WTC11 (cell line): ENCODE results near the gene CYRIA. TPM values are rescaled to one million over a fixed set of nuclear protein-coding genes. Genes with fewer than 3 reads are reported as not detected.

Source experiments
- ATAC-seq: fragments of 200-7000 bp; cut with Tn5 transposase; 2 replicates; pipeline ENCODE4 v1.10.0; 2021; ENCODE audit warnings: mild to moderate bottlenecking, moderate library complexity
- CTCF ChIA-PET: fragments of 300-600 bp; sonication (Branson Sonifier 250); formaldehyde crosslinking; loops from one replicate; lab custom pipeline; 2021; ENCODE audit warnings: antibody characterized with exemption; lab: Charles Lee
- POLR2A ChIA-PET: fragments of 350-600 bp; sonication (Branson Sonifier 250); formaldehyde crosslinking; loops from one replicate; lab custom pipeline; 2021; ENCODE audit warnings: antibody characterized with exemption; lab: Charles Lee
- DNase-seq: peaks from one replicate; pipeline ENCODE4 v3.0.0; 2021; ENCODE audit warnings: low spot score
- H3K27ac Mint-ChIP-seq: 2 replicates; pipeline ENCODE4 v1.8.0; 2021; ENCODE audit warnings: mixed read lengths
- H3K27me3 Mint-ChIP-seq: 2 replicates; pipeline ENCODE4 v1.8.0; 2021; ENCODE audit warnings: low read depth, mild to moderate bottlenecking, moderate library complexity, mixed read lengths
- H3K36me3 Mint-ChIP-seq: 2 replicates; pipeline ENCODE4 v1.8.0; 2021; ENCODE audit warnings: mixed read lengths
- H3K4me1 Mint-ChIP-seq: 2 replicates; pipeline ENCODE4 v1.8.0; 2022; ENCODE audit warnings: mixed read lengths
- H3K4me3 Mint-ChIP-seq: 2 replicates; pipeline ENCODE4 v1.8.0; 2021; ENCODE audit warnings: mild to moderate bottlenecking, moderate library complexity, mixed read lengths
- H3K9me3 Mint-ChIP-seq: 2 replicates; pipeline ENCODE4 v1.8.0; 2021; ENCODE audit warnings: mixed read lengths
- CREB1 ChIP-seq: sonication (generic); formaldehyde crosslinking; IDR thresholded peaks from 2 replicates; pipeline ENCODE4 v1.8.0; 2023; ENCODE audit warnings: mild to moderate bottlenecking, missing genetic modification reagents
- ESRRA ChIP-seq: sonication (generic); formaldehyde crosslinking; IDR thresholded peaks from 2 replicates; pipeline ENCODE4 v1.8.1; 2022; ENCODE audit warnings: mild to moderate bottlenecking, missing genetic modification reagents, borderline replicate concordance
- GRHL2 ChIP-seq: fragments of 250-450 bp; sonication (Bioruptor Pico); IDR thresholded peaks from 2 replicates; pipeline ENCODE4 v1.8.0; 2022; ENCODE audit warnings: mild to moderate bottlenecking, moderate library complexity; ENCODE audit not compliant: insufficient replicate concordance, severe bottlenecking
- HMGA2 ChIP-seq: fragments of 250-450 bp; sonication (Bioruptor Pico); IDR thresholded peaks from 2 replicates; pipeline ENCODE4 v1.4.0; 2021; ENCODE audit warnings: mild to moderate bottlenecking, moderate library complexity
- IRF2 ChIP-seq: sonication (generic); formaldehyde crosslinking; IDR thresholded peaks from 2 replicates; pipeline ENCODE4 v1.8.0; 2022; ENCODE audit warnings: low read depth, missing genetic modification reagents, borderline replicate concordance
- NFATC4 ChIP-seq: fragments of 250-450 bp; sonication (Bioruptor Pico); IDR thresholded peaks from 2 replicates; pipeline ENCODE4 v1.9.0; 2021; ENCODE audit warnings: mild to moderate bottlenecking
- NR3C1 ChIP-seq: sonication (generic); formaldehyde crosslinking; conservative IDR thresholded peaks from 2 replicates; pipeline ENCODE4 v1.8.1; 2023; ENCODE audit warnings: low read depth, mild to moderate bottlenecking, missing genetic modification reagents
- SMAD3 ChIP-seq: sonication (generic); formaldehyde crosslinking; IDR thresholded peaks from 2 replicates; pipeline ENCODE4 v1.8.0; 2022; ENCODE audit warnings: missing genetic modification reagents, mild to moderate bottlenecking, borderline replicate concordance
- SP1 ChIP-seq: sonication (generic); formaldehyde crosslinking; conservative IDR thresholded peaks from 2 replicates; pipeline ENCODE4 v1.8.1; 2022; ENCODE audit warnings: missing genetic modification reagents
- ZNF121 ChIP-seq: sonication (generic); formaldehyde crosslinking; IDR thresholded peaks from 2 replicates; pipeline ENCODE4 v1.8.0; 2023; ENCODE audit warnings: missing genetic modification reagents
- ZNF138 ChIP-seq: sonication (generic); formaldehyde crosslinking; conservative IDR thresholded peaks from 2 replicates; pipeline ENCODE4 v1.8.1; 2022; ENCODE audit warnings: mild to moderate bottlenecking, moderate library complexity, missing genetic modification reagents
- ZNF396 ChIP-seq: fragments of 250-450 bp; sonication (Bioruptor Pico); IDR thresholded peaks from 2 replicates; pipeline ENCODE4 v1.8.0; 2021; ENCODE audit warnings: mild to moderate bottlenecking, moderate library complexity, borderline replicate concordance
- total RNA-seq: library from RNA; stranded (reverse); gene quantifications from 3 replicates; pipeline ENCODE4 v1.2.3, GENCODE V29; 2021
- TF ChIP-seq, protein P1 (sequence below): sonication (generic); formaldehyde crosslinking; IDR thresholded peaks from 2 replicates; pipeline ENCODE4 v1.8.0; 2022; ENCODE audit warnings: mild to moderate bottlenecking, missing genetic modification reagents
- TF ChIP-seq, protein P2 (sequence below): fragments of 250-450 bp; sonication (Bioruptor Pico); IDR thresholded peaks from 2 replicates; pipeline ENCODE4 v1.9.0; 2021; ENCODE audit warnings: mild to moderate bottlenecking
- TF ChIP-seq, protein P3 (sequence below): fragments of 250-450 bp; sonication (Bioruptor Pico); IDR thresholded peaks from 2 replicates; pipeline ENCODE4 v1.9.0; 2021; ENCODE audit warnings: mild to moderate bottlenecking
- TF ChIP-seq, protein P4 (sequence below): sonication (generic); formaldehyde crosslinking; IDR thresholded peaks from 2 replicates; pipeline ENCODE4 v1.8.0; 2022; ENCODE audit warnings: mild to moderate bottlenecking, missing genetic modification reagents
- TF ChIP-seq, protein P5 (sequence below): sonication (generic); formaldehyde crosslinking; IDR thresholded peaks from 2 replicates; pipeline ENCODE4 v1.8.0; 2022; ENCODE audit warnings: mild to moderate bottlenecking, missing genetic modification reagents
- TF ChIP-seq, protein P6 (sequence below): sonication (generic); formaldehyde crosslinking; IDR thresholded peaks from 2 replicates; pipeline ENCODE4 v1.8.1; 2022; ENCODE audit warnings: mild to moderate bottlenecking, moderate library complexity, missing genetic modification reagents
- TF ChIP-seq, protein P7 (sequence below): sonication (generic); formaldehyde crosslinking; IDR thresholded peaks from 2 replicates; pipeline ENCODE4 v1.8.1; 2023; ENCODE audit warnings: mild to moderate bottlenecking, moderate library complexity, missing genetic modification reagents
- TF ChIP-seq, protein P8 (sequence below): sonication (generic); formaldehyde crosslinking; IDR thresholded peaks from 2 replicates; pipeline ENCODE4 v1.8.1; 2023; ENCODE audit warnings: mild to moderate bottlenecking, missing genetic modification reagents, borderline replicate concordance

The CYRIA gene
- total RNA-seq, 1 experiment from 2014 or later, result 8.3 TPM

DNA sequence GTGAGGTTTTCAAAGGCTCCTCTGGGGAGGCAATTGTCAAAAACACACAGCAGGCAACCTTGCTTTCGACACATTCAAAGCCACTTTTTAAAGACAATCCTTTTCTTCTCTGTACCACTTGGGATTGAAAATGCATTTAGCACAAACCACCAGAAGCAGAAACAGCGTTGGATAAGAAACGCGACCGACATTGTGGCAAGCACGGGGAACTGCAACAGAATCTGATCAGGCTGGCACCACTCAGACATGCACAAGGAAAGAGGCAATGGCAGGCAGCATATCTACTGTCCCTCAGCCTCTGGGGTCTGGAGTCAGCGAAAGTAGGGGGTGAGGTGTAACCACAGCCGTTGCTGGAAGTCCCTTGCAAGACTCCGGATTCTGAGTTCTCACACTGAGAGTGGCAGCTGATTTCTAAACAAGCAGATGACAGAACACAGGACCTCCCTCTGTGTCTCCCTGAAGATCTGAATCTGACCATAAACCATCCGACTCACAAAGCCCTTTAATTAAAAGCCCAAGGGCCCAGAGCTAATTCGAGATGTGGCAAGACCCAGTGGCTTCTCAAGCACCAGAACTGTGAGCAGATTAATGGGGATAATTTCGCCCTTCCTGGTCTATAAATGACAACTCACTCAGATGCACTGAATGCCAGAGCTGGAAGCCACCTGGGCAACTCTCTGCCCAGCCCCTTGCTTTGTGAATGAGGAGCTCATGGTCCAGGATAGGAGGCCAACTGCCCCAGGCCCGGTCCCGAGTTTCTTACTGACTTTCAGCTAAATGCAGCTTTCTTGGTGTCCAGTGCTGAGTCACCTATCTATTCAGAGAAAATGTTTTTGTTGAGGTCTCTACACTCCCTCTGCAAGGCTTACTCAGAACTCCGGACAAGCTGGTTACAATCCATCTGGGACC, 29.6 kb downstream of the CYRIA start:
- Mint-ChIP-seq H3K4me3 (no peak overlapping the region), H3K36me3 (peaks cover 5% of the 10 kb centered on the region; the same call in 1 of the 2 replicates), H3K9me3 (peaks cover 10% of the 10 kb centered on the region; the same call in 1 of the 2 replicates), H3K27ac (no peak overlapping the region), H3K4me1 (peaks cover 45% of the 10 kb centered on the region), H3K27me3 (no peaks in the 10 kb centered on the region)
- peak; percentile 40 for ATAC-seq
- ChIA-PET CTCF (no interaction called here), POLR2A (no interaction called here)
- no peak for DNase-seq
- TF ChIP-seq, protein P1, sequence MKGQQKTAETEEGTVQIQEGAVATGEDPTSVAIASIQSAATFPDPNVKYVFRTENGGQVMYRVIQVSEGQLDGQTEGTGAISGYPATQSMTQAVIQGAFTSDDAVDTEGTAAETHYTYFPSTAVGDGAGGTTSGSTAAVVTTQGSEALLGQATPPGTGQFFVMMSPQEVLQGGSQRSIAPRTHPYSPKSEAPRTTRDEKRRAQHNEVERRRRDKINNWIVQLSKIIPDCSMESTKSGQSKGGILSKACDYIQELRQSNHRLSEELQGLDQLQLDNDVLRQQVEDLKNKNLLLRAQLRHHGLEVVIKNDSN (CRISPR knock-in tag), result no peak
- TF ChIP-seq, protein P2, sequence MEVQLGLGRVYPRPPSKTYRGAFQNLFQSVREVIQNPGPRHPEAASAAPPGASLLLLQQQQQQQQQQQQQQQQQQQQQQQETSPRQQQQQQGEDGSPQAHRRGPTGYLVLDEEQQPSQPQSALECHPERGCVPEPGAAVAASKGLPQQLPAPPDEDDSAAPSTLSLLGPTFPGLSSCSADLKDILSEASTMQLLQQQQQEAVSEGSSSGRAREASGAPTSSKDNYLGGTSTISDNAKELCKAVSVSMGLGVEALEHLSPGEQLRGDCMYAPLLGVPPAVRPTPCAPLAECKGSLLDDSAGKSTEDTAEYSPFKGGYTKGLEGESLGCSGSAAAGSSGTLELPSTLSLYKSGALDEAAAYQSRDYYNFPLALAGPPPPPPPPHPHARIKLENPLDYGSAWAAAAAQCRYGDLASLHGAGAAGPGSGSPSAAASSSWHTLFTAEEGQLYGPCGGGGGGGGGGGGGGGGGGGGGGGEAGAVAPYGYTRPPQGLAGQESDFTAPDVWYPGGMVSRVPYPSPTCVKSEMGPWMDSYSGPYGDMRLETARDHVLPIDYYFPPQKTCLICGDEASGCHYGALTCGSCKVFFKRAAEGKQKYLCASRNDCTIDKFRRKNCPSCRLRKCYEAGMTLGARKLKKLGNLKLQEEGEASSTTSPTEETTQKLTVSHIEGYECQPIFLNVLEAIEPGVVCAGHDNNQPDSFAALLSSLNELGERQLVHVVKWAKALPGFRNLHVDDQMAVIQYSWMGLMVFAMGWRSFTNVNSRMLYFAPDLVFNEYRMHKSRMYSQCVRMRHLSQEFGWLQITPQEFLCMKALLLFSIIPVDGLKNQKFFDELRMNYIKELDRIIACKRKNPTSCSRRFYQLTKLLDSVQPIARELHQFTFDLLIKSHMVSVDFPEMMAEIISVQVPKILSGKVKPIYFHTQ (CRISPR knock-in tag), result no peak
- TF ChIP-seq NR3C1 (CRISPR knock-in tag) (no peak), HMGA2 (CRISPR knock-in tag) (no peak), ZNF396 (CRISPR knock-in tag) (no peak), GRHL2 (CRISPR knock-in tag) (no peak), ZNF121 (CRISPR knock-in tag) (no peak), ZNF138 (CRISPR knock-in tag) (no peak), SP1 (no peak), IRF2 (CRISPR knock-in tag) (no peak)
- TF ChIP-seq, protein P3, sequence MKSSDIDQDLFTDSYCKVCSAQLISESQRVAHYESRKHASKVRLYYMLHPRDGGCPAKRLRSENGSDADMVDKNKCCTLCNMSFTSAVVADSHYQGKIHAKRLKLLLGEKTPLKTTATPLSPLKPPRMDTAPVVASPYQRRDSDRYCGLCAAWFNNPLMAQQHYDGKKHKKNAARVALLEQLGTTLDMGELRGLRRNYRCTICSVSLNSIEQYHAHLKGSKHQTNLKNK (CRISPR knock-in tag), result no peak
- TF ChIP-seq, protein P4, sequence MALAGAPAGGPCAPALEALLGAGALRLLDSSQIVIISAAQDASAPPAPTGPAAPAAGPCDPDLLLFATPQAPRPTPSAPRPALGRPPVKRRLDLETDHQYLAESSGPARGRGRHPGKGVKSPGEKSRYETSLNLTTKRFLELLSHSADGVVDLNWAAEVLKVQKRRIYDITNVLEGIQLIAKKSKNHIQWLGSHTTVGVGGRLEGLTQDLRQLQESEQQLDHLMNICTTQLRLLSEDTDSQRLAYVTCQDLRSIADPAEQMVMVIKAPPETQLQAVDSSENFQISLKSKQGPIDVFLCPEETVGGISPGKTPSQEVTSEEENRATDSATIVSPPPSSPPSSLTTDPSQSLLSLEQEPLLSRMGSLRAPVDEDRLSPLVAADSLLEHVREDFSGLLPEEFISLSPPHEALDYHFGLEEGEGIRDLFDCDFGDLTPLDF (CRISPR knock-in tag), result no peak
- TF ChIP-seq, protein P5, sequence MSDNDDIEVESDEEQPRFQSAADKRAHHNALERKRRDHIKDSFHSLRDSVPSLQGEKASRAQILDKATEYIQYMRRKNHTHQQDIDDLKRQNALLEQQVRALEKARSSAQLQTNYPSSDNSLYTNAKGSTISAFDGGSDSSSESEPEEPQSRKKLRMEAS (CRISPR knock-in tag), result no peak

DNA sequence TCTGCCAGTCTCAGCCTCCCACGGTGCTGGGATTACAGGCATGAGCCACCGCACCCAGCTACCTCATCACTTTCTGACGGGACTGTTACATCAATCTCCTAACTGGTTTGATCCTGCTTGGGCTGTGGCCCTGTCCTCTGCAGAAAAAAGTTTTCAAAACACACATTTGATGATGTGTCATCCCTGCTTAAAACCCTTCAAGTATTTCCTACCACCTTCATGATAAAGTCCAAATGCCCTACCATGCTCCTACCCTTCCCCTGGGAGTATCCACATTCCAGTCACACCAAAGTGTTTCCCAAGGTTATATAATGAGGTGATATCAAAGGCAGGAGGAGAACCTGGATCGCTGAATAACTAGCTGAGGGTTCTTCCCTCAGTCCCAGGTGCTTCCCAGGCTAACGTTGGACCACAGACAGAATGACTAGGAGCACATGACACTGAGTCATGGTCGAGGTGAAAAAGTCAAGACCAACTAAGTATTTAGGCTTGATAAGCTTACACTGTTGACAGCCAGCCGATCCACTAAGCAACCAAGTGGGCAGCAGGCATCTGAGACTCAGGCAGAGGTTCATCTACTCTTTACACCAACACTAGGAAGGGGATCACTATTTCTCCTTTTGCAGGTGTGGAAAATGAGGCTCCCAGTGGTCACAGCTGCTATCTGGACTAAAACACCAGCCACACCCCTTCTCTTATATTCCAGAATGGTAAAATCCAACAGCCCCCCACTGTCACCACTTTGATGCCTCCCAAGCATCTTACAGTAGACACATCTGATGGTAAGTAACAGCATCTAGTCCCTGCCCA, 31.8 kb downstream of the CYRIA start:
- H3K4me3 Mint-ChIP-seq, result no peak overlapping the region
- H3K27ac Mint-ChIP-seq, result no peak overlapping the region
- CTCF ChIA-PET, result no interaction called here
- no peak for ATAC-seq
- H3K36me3 Mint-ChIP-seq, result peaks cover 5% of the 10 kb centered on the region; the same call in 1 of the 2 replicates
- peaks cover 37% of the 10 kb centered on the region for H3K4me1 Mint-ChIP-seq
- H3K27me3 Mint-ChIP-seq, result no peaks in the 10 kb centered on the region
- POLR2A ChIA-PET, result no interaction called here
- H3K9me3 Mint-ChIP-seq, result peaks cover 10% of the 10 kb centered on the region; the same call in 1 of the 2 replicates
- DNase-seq, result no peak
- TF ChIP-seq ZNF121 (CRISPR knock-in tag) (no peak), ESRRA (CRISPR knock-in tag) (no peak), SMAD3 (no peak), NFATC4 (no peak), CREB1 (CRISPR knock-in tag) (no peak)
- TF ChIP-seq, protein P6, sequence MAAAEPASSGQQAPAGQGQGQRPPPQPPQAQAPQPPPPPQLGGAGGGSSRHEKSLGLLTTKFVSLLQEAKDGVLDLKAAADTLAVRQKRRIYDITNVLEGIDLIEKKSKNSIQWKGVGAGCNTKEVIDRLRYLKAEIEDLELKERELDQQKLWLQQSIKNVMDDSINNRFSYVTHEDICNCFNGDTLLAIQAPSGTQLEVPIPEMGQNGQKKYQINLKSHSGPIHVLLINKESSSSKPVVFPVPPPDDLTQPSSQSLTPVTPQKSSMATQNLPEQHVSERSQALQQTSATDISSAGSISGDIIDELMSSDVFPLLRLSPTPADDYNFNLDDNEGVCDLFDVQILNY (CRISPR knock-in tag), result no peak
- TF ChIP-seq, protein P7, sequence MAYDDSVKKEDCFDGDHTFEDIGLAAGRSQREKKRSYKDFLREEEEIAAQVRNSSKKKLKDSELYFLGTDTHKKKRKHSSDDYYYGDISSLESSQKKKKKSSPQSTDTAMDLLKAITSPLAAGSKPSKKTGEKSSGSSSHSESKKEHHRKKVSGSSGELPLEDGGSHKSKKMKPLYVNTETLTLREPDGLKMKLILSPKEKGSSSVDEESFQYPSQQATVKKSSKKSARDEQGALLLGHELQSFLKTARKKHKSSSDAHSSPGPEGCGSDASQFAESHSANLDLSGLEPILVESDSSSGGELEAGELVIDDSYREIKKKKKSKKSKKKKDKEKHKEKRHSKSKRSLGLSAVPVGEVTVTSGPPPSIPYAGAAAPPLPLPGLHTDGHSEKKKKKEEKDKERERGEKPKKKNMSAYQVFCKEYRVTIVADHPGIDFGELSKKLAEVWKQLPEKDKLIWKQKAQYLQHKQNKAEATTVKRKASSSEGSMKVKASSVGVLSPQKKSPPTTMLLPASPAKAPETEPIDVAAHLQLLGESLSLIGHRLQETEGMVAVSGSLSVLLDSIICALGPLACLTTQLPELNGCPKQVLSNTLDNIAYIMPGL (CRISPR knock-in tag), result no peak
- TF ChIP-seq, protein P8, sequence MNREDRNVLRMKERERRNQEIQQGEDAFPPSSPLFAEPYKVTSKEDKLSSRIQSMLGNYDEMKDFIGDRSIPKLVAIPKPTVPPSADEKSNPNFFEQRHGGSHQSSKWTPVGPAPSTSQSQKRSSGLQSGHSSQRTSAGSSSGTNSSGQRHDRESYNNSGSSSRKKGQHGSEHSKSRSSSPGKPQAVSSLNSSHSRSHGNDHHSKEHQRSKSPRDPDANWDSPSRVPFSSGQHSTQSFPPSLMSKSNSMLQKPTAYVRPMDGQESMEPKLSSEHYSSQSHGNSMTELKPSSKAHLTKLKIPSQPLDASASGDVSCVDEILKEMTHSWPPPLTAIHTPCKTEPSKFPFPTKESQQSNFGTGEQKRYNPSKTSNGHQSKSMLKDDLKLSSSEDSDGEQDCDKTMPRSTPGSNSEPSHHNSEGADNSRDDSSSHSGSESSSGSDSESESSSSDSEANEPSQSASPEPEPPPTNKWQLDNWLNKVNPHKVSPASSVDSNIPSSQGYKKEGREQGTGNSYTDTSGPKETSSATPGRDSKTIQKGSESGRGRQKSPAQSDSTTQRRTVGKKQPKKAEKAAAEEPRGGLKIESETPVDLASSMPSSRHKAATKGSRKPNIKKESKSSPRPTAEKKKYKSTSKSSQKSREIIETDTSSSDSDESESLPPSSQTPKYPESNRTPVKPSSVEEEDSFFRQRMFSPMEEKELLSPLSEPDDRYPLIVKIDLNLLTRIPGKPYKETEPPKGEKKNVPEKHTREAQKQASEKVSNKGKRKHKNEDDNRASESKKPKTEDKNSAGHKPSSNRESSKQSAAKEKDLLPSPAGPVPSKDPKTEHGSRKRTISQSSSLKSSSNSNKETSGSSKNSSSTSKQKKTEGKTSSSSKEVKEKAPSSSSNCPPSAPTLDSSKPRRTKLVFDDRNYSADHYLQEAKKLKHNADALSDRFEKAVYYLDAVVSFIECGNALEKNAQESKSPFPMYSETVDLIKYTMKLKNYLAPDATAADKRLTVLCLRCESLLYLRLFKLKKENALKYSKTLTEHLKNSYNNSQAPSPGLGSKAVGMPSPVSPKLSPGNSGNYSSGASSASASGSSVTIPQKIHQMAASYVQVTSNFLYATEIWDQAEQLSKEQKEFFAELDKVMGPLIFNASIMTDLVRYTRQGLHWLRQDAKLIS (CRISPR knock-in tag), result no peak
